ENCODE data around the gene IRGQ. TPM values are rescaled to one million over a fixed set of nuclear protein-coding genes. Genes with fewer than 3 reads are reported as not detected.
A peak's percentile ranks its signal among the peaks of the same experiment; 100 is the strongest.

The IRGQ gene
- total RNA-seq, 2 donors from 2014 or later = 18.3 to 22.1 TPM

GRCh38 chr19:43578787-43579186 is 17.1 kb downstream of the IRGQ start:
- Mint-ChIP-seq H3K4me3 (peak overlapping the region; percentile 74), H3K4me1 (peaks cover 5% of the 10 kb centered on the region), H3K27me3 (no peaks in the 10 kb centered on the region), H3K9me3 (no peaks in the 10 kb centered on the region), H3K36me3 (ENCODE audit: low read depth) (peaks cover 5% of the 10 kb centered on the region), H3K27ac (no peak overlapping the region)
- ATAC-seq (replicated peaks) = no peak

- Mint-ChIP-seq H3K27me3 (no peaks in the 10 kb centered on the region), H3K4me1 (peaks cover 6% of the 10 kb centered on the region), H3K27ac (peak overlapping the region; percentile 99), H3K9me3 (no peaks in the 10 kb centered on the region), H3K4me3 (peak overlapping the region; percentile 99), H3K36me3 (ENCODE audit: low read depth) (peaks cover 5% of the 10 kb centered on the region)
- peak; percentile 1 for ATAC-seq (replicated peaks)
These were observed 19.7 kb downstream of the IRGQ start for GRCh38 chr19:43575955-43576878.

GRCh38 chr19:43575156-43575950 is 20.6 kb downstream of the IRGQ start, which contains the start of the genes PINLYP and XRCC1:
PINLYP (plus strand) TSS chr19:43575801; CDS start chr19:43577192, 1,391 bp downstream.
XRCC1 (minus strand) TSS chr19:43575527; CDS start chr19:43575458, 69 bp downstream.
- peak within 1 kb of the TSS; percentile 99 for H3K4me3 Mint-ChIP-seq
- H3K27me3 Mint-ChIP-seq = no peaks in the 10 kb centered on the region
- H3K4me1 Mint-ChIP-seq = peaks cover 11% of the 10 kb centered on the region

GRCh38 chr19:43574424-43575155 is 21.3 kb downstream of the IRGQ start:
- H3K4me3 Mint-ChIP-seq = peak overlapping the region; percentile 99
- no peaks in the 10 kb centered on the region for H3K27me3 Mint-ChIP-seq
- no peak for ATAC-seq (replicated peaks)
- peak overlapping the region; percentile 99 for H3K27ac Mint-ChIP-seq
- peaks cover 5% of the 10 kb centered on the region for H3K36me3 Mint-ChIP-seq (ENCODE audit: low read depth)
- no peaks in the 10 kb centered on the region for H3K9me3 Mint-ChIP-seq
- H3K4me1 Mint-ChIP-seq = peaks cover 11% of the 10 kb centered on the region

More at GRCh38 chr19:43575156-43575950, 20.6 kb downstream of the IRGQ start, which contains the start of the genes PINLYP and XRCC1:
- H3K27ac Mint-ChIP-seq = peak within 1 kb of the TSS; percentile 99
- H3K36me3 Mint-ChIP-seq (ENCODE audit: low read depth) = peaks cover 5% of the 10 kb centered on the region
- no peaks in the 10 kb centered on the region for H3K9me3 Mint-ChIP-seq
- peak; percentile 100 for ATAC-seq (replicated peaks)

- Mint-ChIP-seq H3K36me3 (ENCODE audit: low read depth) (peaks cover 5% of the 10 kb centered on the region), H3K4me3 (no peak overlapping the region), H3K27me3 (no peaks in the 10 kb centered on the region), H3K27ac (peak overlapping the region; percentile 27), H3K4me1 (peaks cover 5% of the 10 kb centered on the region), H3K9me3 (no peaks in the 10 kb centered on the region)
- ATAC-seq (replicated peaks) = no peak
These were observed 23.8 kb downstream of the IRGQ start for GRCh38 chr19:43572171-43572588.

GRCh38 chr19:43570174-43570791 is 25.7 kb downstream of the IRGQ start:
- H3K36me3 Mint-ChIP-seq (ENCODE audit: low read depth) = peaks cover 3% of the 10 kb centered on the region
- H3K27ac Mint-ChIP-seq = no peak overlapping the region
- peaks cover 5% of the 10 kb centered on the region for H3K4me1 Mint-ChIP-seq
- no peak for ATAC-seq (replicated peaks)
- H3K4me3 Mint-ChIP-seq = no peak overlapping the region
- H3K27me3 Mint-ChIP-seq = no peaks in the 10 kb centered on the region
- no peaks in the 10 kb centered on the region for H3K9me3 Mint-ChIP-seq

- Mint-ChIP-seq H3K4me3 (no peak overlapping the region), H3K9me3 (no peaks in the 10 kb centered on the region), H3K27ac (no peak overlapping the region), H3K36me3 (ENCODE audit: low read depth) (no peaks in the 10 kb centered on the region), H3K27me3 (no peaks in the 10 kb centered on the region), H3K4me1 (peaks cover 5% of the 10 kb centered on the region)
- no peak for ATAC-seq (replicated peaks)
These were observed 26.3 kb downstream of the IRGQ start for GRCh38 chr19:43569657-43570056.

- H3K4me1 Mint-ChIP-seq = peaks cover 29% of the 10 kb centered on the region
- no peak overlapping the region for H3K27ac Mint-ChIP-seq
- H3K27me3 Mint-ChIP-seq = no peaks in the 10 kb centered on the region
- ATAC-seq (replicated peaks) = no peak
- H3K4me3 Mint-ChIP-seq = no peak overlapping the region
- H3K9me3 Mint-ChIP-seq = no peaks in the 10 kb centered on the region
- H3K36me3 Mint-ChIP-seq (ENCODE audit: low read depth) = peaks cover 37% of the 10 kb centered on the region
These were observed 31.1 kb downstream of the IRGQ start for GRCh38 chr19:43564800-43565199.

- Mint-ChIP-seq H3K36me3 (ENCODE audit: low read depth) (peaks cover 43% of the 10 kb centered on the region), H3K4me3 (peak overlapping the region; percentile 63), H3K27me3 (no peaks in the 10 kb centered on the region), H3K9me3 (no peaks in the 10 kb centered on the region), H3K27ac (peak overlapping the region; percentile 87), H3K4me1 (peaks cover 29% of the 10 kb centered on the region)
- no peak for ATAC-seq (replicated peaks)
These were observed 32.0 kb downstream of the IRGQ start for GRCh38 chr19:43563816-43564457.

- Mint-ChIP-seq H3K27me3 (no peaks in the 10 kb centered on the region), H3K4me1 (peaks cover 29% of the 10 kb centered on the region), H3K27ac (peak overlapping the region; percentile 87), H3K4me3 (peak overlapping the region; percentile 63), H3K36me3 (ENCODE audit: low read depth) (peaks cover 54% of the 10 kb centered on the region), H3K9me3 (no peaks in the 10 kb centered on the region)
- ATAC-seq (replicated peaks) = peak; percentile 96
These were observed 33.2 kb downstream of the IRGQ start for GRCh38 chr19:43562698-43563241.

- no peak for ATAC-seq (replicated peaks)
- no peaks in the 10 kb centered on the region for H3K9me3 Mint-ChIP-seq
- peak overlapping the region; percentile 87 for H3K27ac Mint-ChIP-seq
- peaks cover 29% of the 10 kb centered on the region for H3K4me1 Mint-ChIP-seq
- peaks cover 59% of the 10 kb centered on the region for H3K36me3 Mint-ChIP-seq (ENCODE audit: low read depth)
- peak overlapping the region; percentile 63 for H3K4me3 Mint-ChIP-seq
- no peaks in the 10 kb centered on the region for H3K27me3 Mint-ChIP-seq
These were observed 33.7 kb downstream of the IRGQ start for GRCh38 chr19:43562226-43562697.

GRCh38 chr19:43561139-43561970 is 34.6 kb downstream of the IRGQ start:
- H3K4me1 Mint-ChIP-seq = peaks cover 29% of the 10 kb centered on the region
- no peaks in the 10 kb centered on the region for H3K9me3 Mint-ChIP-seq
- peak overlapping the region; percentile 87 for H3K27ac Mint-ChIP-seq
- peaks cover 61% of the 10 kb centered on the region for H3K36me3 Mint-ChIP-seq (ENCODE audit: low read depth)
- no peak for ATAC-seq (replicated peaks)
- no peaks in the 10 kb centered on the region for H3K27me3 Mint-ChIP-seq
- peak overlapping the region; percentile 63 for H3K4me3 Mint-ChIP-seq
